RWPE1 (cell line): ENCODE data around the gene ERCC3.

Experiments
- CTCF ChIA-PET: fragments of 350-600 bp; sonication (Branson Sonifier 250); formaldehyde crosslinking; extraction: SDS; loops from one replicate; lab custom pipeline; 2021; lab: Yijun Ruan, JAX
- POLR2A ChIA-PET: fragments of 400-600 bp; formaldehyde crosslinking; extraction: SDS; loops from one replicate; lab custom pipeline; 2020; ENCODE audit warnings: antibody characterized with exemption; ENCODE audit not compliant: low non-redundant PET; lab: Yijun Ruan, JAX
- DNase-seq: peaks from one replicate; pipeline ENCODE4 v3.0.0; 2012; ENCODE audit warnings: low spot score
- H3K27ac ChIP-seq: fragments of 450-650 bp; 2 replicates; pipeline ENCODE4 v1.5.1; 2017
- TF ChIP-seq, protein P1 (sequence below): fragments of 450-650 bp; conservative IDR thresholded peaks from 2 replicates; pipeline ENCODE4 v1.5.1; 2017; ENCODE audit warnings: low read depth, mild to moderate bottlenecking

The ERCC3 gene

DNA sequence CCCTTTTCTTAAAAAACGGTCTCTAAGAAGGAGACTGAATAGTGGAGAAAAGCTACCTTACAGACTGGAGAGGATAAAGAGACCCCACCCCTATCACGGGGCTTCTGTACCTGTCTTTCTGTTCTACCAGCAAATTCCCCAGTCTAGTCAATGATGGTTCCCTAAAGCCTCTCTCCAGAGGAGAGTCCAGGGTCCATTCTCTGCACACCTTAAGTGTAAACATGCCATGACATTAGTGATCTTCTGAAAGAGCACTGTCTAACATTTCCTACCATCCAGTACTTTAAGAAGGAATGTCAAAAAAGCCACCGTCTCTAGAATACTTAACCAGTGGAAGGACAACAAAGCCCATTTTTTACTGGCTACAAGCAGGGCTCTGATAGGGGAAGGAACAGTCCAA is 17.0 kb upstream of the ERCC3 start:
- no peak for DNase-seq
- POLR2A ChIA-PET: no interaction called here
- CTCF ChIA-PET: interaction anchor here (1.6 kb wide), 1 partner anchor 168 kb away, joined by 3 read pairs; no protein-coding TSS in a partner anchor

DNA sequence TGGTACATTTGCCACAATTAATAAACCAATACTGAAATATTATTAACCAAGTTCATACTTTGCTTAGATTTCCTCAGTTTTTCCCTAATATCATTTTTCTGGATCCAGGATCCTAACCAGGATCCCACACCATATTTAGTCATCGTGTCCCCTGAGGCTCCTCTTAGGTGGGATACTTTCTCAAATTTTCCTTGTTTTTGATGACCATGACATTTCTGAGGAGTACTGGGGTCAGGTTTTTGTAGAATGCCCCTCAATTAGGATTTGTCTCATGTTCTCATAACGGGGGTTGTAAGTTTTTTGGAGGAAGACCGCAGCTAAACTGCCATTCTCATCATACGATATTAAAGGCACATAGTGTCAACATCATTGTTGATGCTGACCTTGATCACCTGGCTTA is 15.5 kb upstream of the ERCC3 start:
- H3K27ac ChIP-seq: no peak overlapping the region
- no peak for DNase-seq
- TF ChIP-seq, protein P1, sequence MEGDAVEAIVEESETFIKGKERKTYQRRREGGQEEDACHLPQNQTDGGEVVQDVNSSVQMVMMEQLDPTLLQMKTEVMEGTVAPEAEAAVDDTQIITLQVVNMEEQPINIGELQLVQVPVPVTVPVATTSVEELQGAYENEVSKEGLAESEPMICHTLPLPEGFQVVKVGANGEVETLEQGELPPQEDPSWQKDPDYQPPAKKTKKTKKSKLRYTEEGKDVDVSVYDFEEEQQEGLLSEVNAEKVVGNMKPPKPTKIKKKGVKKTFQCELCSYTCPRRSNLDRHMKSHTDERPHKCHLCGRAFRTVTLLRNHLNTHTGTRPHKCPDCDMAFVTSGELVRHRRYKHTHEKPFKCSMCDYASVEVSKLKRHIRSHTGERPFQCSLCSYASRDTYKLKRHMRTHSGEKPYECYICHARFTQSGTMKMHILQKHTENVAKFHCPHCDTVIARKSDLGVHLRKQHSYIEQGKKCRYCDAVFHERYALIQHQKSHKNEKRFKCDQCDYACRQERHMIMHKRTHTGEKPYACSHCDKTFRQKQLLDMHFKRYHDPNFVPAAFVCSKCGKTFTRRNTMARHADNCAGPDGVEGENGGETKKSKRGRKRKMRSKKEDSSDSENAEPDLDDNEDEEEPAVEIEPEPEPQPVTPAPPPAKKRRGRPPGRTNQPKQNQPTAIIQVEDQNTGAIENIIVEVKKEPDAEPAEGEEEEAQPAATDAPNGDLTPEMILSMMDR: no peak
- POLR2A ChIA-PET: interaction anchor here (0.6 kb wide), 1 partner anchor 61 kb away, joined by 3 read pairs; no protein-coding TSS in a partner anchor
- CTCF ChIA-PET: interaction anchor here (0.9 to 1.6 kb wide), 2 partner anchors 113 to 170 kb away, joined by 3 to 4 read pairs; no protein-coding TSS in a partner anchor

More for the DNA sequence above, 17.0 kb upstream of the ERCC3 start:
- TF ChIP-seq, protein P1: no peak
- no peak overlapping the region for H3K27ac ChIP-seq

DNA sequence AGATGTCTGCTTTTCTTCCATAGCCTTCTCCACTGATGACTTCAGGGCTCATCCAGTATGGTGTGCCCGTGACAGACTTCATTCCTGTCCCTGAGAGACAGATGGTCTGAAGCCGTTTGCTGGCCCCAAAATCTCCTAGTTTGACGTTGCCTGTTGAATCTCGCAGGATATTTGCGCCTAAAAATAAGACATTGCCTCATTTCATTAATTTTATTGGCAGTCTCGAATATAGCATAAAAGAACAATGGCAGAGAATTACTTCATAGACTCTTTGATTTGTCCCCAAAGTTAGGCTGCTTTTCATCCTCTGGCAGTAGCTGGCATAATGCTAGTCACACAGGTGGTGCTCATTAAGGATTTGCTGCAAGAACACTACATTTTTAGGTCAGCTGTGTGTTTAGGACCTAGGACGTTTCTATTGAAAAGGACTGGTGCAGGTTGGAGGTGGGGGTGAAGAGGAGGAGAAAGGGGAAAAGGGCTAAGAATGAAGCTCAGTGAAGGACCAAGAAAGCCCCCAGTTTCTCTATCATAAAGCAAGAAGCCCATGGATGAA is 14.7 kb upstream of the ERCC3 start:
- no peak for DNase-seq
- no peak overlapping the region for H3K27ac ChIP-seq
- TF ChIP-seq, protein P1: no peak
- ChIA-PET CTCF (no interaction called here), POLR2A (interaction anchor here (0.6 kb wide), 1 partner anchor 62 kb away, joined by 3 read pairs; no protein-coding TSS in a partner anchor)

DNA sequence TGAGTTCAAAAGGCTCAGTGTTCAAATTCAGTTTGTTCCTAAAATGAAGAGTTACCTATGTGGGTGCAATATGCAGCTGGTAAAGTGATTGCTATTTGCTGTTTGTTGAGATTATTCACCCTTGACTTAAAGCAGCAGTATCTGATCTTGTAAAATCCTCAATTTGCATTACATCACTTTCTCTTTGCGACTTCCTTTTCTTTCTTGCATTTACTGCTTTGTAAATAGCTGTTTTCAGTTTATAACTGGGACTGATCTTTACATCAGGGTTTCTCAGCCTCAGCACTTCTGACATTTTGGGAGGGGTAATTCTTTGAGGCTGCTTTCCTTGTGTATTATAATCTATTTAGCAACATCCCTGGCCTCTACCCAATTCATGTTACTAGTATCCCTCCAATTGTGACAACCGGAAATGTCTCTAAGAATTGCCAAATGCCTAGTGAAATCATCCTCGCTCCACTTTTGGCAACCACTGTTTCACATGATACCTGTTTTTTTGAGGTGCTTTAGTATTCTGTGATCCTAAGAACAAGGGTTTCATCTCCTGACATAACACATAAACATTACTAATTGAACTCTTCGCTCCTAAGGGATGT is 12.1 kb upstream of the ERCC3 start:
- ChIA-PET POLR2A (no interaction called here), CTCF (interaction anchor here (0.6 kb wide), 1 partner anchor 80 kb away, joined by 3 read pairs; no protein-coding TSS in a partner anchor)
- no peak overlapping the region for H3K27ac ChIP-seq
- DNase-seq: no peak
- TF ChIP-seq, protein P1: no peak

DNA sequence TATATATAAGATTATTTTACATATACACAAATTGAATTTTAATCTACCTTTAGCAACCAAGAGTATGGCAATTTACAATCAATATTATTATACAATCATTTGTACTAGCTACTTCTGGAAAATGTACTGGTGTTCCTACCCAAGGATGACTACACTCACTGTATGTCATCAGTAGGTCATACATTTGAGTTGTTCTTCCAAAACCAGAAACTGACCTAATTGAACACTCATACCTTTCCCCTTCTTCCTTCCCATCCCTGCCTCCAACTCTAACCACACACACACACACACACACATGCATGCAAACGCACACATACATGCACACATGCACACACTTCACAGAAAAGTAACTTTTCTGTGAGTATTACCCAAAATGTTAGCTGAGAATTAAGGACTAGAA is 8.2 kb upstream of the ERCC3 start:
- no peak for DNase-seq
- CTCF ChIA-PET: interaction anchor here (0.6 kb wide), 1 partner anchor 15 kb away, joined by 5 read pairs; no protein-coding TSS in a partner anchor
- POLR2A ChIA-PET: no interaction called here
- no peak overlapping the region for H3K27ac ChIP-seq
- TF ChIP-seq, protein P1: no peak

DNA sequence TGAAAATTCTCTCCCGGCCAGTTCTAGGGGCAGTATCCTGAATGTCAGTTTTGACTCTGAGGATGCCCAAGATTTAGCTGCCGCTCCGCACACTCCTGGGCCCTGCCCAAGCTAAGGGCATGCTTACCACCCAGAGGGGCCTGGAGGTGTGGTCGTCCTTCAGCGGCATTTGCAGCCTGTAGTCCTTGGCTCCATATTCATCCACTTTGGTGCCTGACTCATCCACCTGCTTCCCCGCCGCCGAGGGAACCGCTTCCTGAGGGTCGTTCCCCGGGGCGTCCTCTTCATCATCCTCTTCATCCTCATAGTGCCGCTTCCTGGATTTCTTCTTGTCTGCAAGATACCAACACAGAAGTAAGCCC is 577 bp downstream of the ERCC3 start:
- DNase-seq: peak; percentile 17
- peak overlapping the region; percentile 80 for H3K27ac ChIP-seq
- ChIA-PET CTCF (interaction anchor here (0.6 to 1.7 kb wide), 3 partner anchors 13 to 122 kb away, joined by 4 to 8 read pairs (median 6); no protein-coding TSS in a partner anchor), POLR2A (no interaction called here)
- TF ChIP-seq, protein P1: no peak
